Gastroesophageal sphincter (tissue), 4 donors: ENCODE measurements around the gene RAB17. TPM values are rescaled to one million over a fixed set of nuclear protein-coding genes. Genes with fewer than 3 reads are reported as not detected.

Experiments
- ATAC-seq: fragments of 150-250 bp; one replicate; pipeline ENCODE4 v1.9.1; 2016; ENCODE audit warnings: mild to moderate bottlenecking, moderate library complexity
- H3K27ac ChIP-seq, 4 donors: fragments of 200-600 bp; sonication (generic) in 3 of 4; 1 replicate in 3 of 4; 2 replicates in 1 of 4; pipeline ENCODE4 v1.5.1; 2016 to 2019
- H3K27me3 ChIP-seq: fragments of 200-600 bp; sonication (generic); one replicate; pipeline ENCODE4 v1.5.1; 2019
- H3K36me3 ChIP-seq, 2 donors: fragments of 200-600 bp; sonication (generic); one replicate each; pipeline ENCODE4 v1.5.1; 2019; ENCODE audit warnings: control low read depth in 1 of 2
- H3K4me1 ChIP-seq, 3 donors: fragments of 200-600 bp; sonication (generic); 1 replicate in 2 of 3; 2 replicates in 1 of 3; pipeline ENCODE4 v1.5.1; 2016 to 2019; ENCODE audit warnings: control low read depth in 2 of 3
- H3K4me3 ChIP-seq, 2 donors: fragments of 200-600 bp; sonication (generic); one replicate each; pipeline ENCODE4 v1.5.1; 2019; ENCODE audit warnings: mild to moderate bottlenecking in 1 of 2, moderate library complexity in 1 of 2
- H3K9me3 ChIP-seq, 3 donors: fragments of 200-600 bp; sonication (generic); one replicate each; pipeline ENCODE4 v1.5.1; 2017 to 2019; ENCODE audit warnings: control low read depth in 2 of 3
- EP300 ChIP-seq: sonication (generic); formaldehyde crosslinking; IDR thresholded peaks from one replicate; pipeline ENCODE4 v1.6.1; 2017; ENCODE audit warnings: antibody characterized with exemption, mild to moderate bottlenecking
- POLR2A ChIP-seq, 2 donors: fragments of 450-650 bp; IDR thresholded peaks; one replicate each; pipeline ENCODE4 v1.6.1; 2017; ENCODE audit warnings: antibody characterized with exemption in 2 of 2, mild to moderate bottlenecking in 2 of 2, moderate library complexity in 1 of 2
- POLR2AphosphoS5 ChIP-seq: sonication (generic); formaldehyde crosslinking; IDR thresholded peaks from one replicate; pipeline ENCODE4 v1.6.1; 2017; ENCODE audit warnings: antibody characterized with exemption
- whole genome bisulfite sequencing, 2 donors: methylation state at CpG; one replicate each; pipeline ENCODE4 v1.1.5; 2018; ENCODE audit warnings: low coverage in 1 of 2; 5-methylcytosine and 5-hydroxymethylcytosine counted together
- total RNA-seq, 4 donors: library from RNA; depleted of rRNA; stranded (reverse); fragments of >200 nt; gene quantifications; one replicate each; pipeline ENCODE4 v1.1.0, GENCODE V29; 2016
- TF ChIP-seq, protein P1 (sequence below), 4 experiments: fragments of 200-600 bp in 2 of 4; fragments of 450-650 bp in 2 of 4; sonication (generic) in 1 of 4; IDR thresholded peaks; one replicate each; pipeline ENCODE4 v1.5.1; 2017 to 2019; ENCODE audit warnings: antibody characterized with exemption in 4 of 4, mild to moderate bottlenecking in 2 of 4, moderate library complexity in 2 of 4

Gene RAB17
- total RNA-seq, 4 donors from 2014 or later = 0.81 to 6.7 (median 3.2) TPM

DNA sequence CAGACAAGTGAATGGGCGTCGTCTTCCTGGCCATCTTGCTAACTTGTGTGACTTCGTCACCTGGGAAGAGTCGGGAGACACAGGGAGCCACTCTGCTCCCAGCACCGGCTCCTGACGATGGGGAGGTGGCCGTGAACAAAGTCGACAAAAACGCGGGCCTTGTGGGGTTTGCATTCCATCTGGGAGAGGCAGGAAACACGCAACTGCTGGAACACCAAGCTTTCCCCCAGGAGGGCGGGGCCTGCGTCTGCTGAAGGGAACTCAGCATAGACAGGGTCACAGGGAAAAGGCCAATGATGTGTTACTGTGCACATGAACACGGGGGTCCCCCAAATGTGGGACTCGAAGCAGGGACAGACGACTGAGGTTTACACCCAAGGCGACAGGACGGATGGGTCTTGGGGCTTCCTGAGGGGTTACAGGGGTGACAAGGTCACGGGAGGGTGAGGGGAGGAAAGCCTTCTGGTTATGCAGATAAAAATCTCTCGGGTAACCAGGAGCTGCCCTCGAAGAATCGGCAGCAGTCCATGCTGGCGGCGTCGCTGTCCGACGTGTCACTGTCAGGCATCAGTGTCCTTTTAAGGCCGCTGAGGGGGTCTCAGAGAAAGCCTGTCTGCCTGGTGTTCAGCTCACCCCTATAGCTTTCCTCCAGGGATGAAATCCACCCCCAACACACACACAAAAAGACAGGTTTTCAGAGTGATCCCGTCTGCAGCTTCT, 52.4 kb downstream of the RAB17 start:
- Histone ChIP-seq H3K27me3 (peaks cover 6% of the 10 kb centered on the region), H3K9me3 (no peaks in the 10 kb centered on the region), H3K4me1 (peaks cover 0 to 17% (median 11%) of the 10 kb centered on the region in 3 donors), H3K4me3 (no peak overlapping the region), H3K36me3 (no peaks in the 10 kb centered on the region), H3K27ac (no peak overlapping the region)
- 72 to 73% methylated on average over 9 to 20 of the region's 29 CpGs for WGBS, 2 donors
- ATAC-seq = no peak
- no peak for TF ChIP-seq POLR2A (IDR thresholded peaks at IDR 0.05)
- TF ChIP-seq EP300 = no peak
- TF ChIP-seq POLR2AphosphoS5 = no peak
- TF ChIP-seq, protein P1, sequence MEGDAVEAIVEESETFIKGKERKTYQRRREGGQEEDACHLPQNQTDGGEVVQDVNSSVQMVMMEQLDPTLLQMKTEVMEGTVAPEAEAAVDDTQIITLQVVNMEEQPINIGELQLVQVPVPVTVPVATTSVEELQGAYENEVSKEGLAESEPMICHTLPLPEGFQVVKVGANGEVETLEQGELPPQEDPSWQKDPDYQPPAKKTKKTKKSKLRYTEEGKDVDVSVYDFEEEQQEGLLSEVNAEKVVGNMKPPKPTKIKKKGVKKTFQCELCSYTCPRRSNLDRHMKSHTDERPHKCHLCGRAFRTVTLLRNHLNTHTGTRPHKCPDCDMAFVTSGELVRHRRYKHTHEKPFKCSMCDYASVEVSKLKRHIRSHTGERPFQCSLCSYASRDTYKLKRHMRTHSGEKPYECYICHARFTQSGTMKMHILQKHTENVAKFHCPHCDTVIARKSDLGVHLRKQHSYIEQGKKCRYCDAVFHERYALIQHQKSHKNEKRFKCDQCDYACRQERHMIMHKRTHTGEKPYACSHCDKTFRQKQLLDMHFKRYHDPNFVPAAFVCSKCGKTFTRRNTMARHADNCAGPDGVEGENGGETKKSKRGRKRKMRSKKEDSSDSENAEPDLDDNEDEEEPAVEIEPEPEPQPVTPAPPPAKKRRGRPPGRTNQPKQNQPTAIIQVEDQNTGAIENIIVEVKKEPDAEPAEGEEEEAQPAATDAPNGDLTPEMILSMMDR (IDR thresholded peaks at IDR 0.05) = no peak

DNA sequence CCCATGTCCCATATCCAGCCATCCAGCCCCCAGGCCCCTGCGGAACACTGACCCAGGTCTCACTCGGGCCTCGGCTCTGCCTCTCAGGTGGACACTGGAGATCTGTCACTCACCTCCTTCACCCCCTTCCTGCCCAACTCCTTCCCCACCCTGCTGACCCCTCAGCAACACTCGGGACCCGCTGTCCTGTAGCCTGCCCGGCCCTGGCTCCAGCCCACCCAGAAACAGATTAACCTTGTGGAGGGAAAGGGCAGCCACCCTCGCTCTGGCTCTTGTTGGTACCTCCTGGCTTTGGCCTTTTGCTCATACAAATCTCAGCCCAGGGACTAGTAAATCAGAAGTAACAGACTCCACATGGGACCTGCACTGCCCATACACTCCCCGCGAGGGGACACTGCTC, 53.9 kb downstream of the RAB17 start:
- Histone ChIP-seq H3K27me3 (peaks cover 6% of the 10 kb centered on the region), H3K9me3 (no peaks in the 10 kb centered on the region), H3K36me3 (no peaks in the 10 kb centered on the region), H3K27ac (no peak overlapping the region), H3K4me3 (no peak overlapping the region), H3K4me1 (peaks cover 0 to 17% (median 11%) of the 10 kb centered on the region in 3 donors)
- TF ChIP-seq EP300 (no peak), POLR2A (IDR thresholded peaks at IDR 0.05) (no peak), POLR2AphosphoS5 (no peak)
- TF ChIP-seq, protein P1 (IDR thresholded peaks at IDR 0.05) = no peak
- WGBS, 2 donors = 60% methylated on average over 1 of the region's 9 CpGs; no CpG with 5 or more reads in 1 of the 2 donors
- no peak for ATAC-seq

DNA sequence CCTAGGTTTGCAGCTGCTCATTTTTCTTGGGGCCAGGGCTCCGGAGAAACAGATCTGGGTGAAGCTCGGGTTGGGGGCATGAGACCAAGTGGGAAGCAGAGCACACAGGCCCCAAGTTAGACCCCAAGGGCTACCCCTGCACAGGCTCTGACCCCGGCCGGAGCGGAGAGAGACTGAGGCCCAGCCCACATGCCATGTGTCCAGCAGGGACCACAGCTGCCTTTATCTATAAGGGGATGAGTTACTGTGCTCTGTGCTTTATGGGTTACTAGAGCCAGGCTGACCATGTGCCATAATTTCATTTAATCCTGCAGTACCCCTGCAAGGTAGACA, 54.5 kb downstream of the RAB17 start:
- H3K36me3 ChIP-seq = no peaks in the 10 kb centered on the region
- 100% methylated on average over 3 of the region's 5 CpGs; no CpG with 5 or more reads in 1 of the 2 donors for WGBS, 2 donors
- H3K27me3 ChIP-seq = peaks cover 2% of the 10 kb centered on the region
- H3K9me3 ChIP-seq = no peaks in the 10 kb centered on the region
- ATAC-seq = no peak
- no peak overlapping the region for H3K27ac ChIP-seq
- no peak overlapping the region for H3K4me3 ChIP-seq
- H3K4me1 ChIP-seq = peaks cover 0 to 12% (median 11%) of the 10 kb centered on the region in 3 donors
- TF ChIP-seq EP300 = no peak
- TF ChIP-seq POLR2A (IDR thresholded peaks at IDR 0.05) = no peak
- no peak for TF ChIP-seq POLR2AphosphoS5
- TF ChIP-seq, protein P1 (IDR thresholded peaks at IDR 0.05) = no peak

DNA sequence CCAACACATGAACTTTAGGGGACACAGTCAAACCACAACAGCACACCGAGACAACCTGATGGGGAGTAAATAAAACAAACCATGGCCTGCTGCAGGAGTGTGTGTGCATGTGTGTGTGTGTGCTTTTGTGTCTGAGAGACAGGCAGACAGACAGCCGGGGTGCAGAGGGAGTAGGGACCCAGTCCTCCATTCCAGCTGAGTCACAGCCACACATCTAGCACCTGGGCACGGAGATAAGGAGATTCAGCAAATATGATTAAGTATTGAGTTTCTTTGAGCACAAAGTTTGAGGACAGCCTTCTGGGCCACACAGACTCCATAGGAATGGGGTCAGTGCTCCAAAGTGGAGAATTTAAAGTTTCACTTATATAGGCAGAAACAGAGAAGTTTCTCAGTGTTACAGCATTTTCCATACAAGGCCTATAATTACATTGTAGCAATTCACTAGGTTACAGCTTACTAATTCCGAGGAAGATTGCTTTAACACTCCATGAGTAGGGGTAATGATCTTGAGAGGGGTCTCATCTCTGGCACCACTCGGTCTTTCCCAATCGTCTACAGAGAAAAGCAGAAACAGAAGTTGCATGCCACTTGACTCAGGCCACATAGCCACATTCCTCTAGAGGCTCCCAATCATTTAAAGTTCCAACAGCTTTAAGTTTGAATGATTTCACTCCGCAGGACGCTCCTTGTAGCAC, 55.0 kb downstream of the RAB17 start:
- 70 to 94% methylated on average over 4 to 6 of the region's 8 CpGs for WGBS, 2 donors
- H3K27me3 ChIP-seq = no peaks in the 10 kb centered on the region
- no peak for ATAC-seq

DNA sequence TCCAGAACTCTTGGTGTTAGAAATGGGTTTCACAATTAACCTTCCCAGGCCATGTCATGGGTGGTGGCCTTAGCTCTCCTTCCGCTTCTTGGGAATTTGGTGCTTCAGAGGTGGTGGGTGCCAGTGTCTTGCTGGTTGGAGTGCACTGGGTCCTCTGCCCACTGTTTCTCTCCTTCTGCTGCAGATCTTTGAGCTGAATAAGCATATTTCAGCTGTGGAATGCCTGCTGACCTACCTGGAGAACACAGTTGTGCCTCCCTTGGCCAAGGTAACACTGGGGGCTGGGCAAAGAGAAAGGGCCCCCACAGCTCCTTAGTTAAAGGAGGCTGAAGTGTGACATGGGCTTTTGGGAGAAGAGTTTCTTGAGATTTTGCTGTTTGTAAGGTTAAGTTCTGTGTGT, 56.2 kb downstream of the RAB17 start:
- no peaks in the 10 kb centered on the region for H3K4me1 ChIP-seq
- no peaks in the 10 kb centered on the region for H3K27me3 ChIP-seq
- no peak overlapping the region for H3K27ac ChIP-seq
- H3K4me3 ChIP-seq = no peak overlapping the region
- H3K36me3 ChIP-seq = no peaks in the 10 kb centered on the region
- WGBS, 2 donors = 100% methylated on average over 1 of the region's 1 CpG; no CpG with 5 or more reads in 1 of the 2 donors
- ATAC-seq = no peak
- H3K9me3 ChIP-seq = no peaks in the 10 kb centered on the region
- TF ChIP-seq, protein P1 (IDR thresholded peaks at IDR 0.05) = no peak
- TF ChIP-seq POLR2A (IDR thresholded peaks at IDR 0.05) (no peak), EP300 (no peak), POLR2AphosphoS5 (no peak)

More for the DNA sequence above, 55.0 kb downstream of the RAB17 start:
- Histone ChIP-seq H3K9me3 (no peaks in the 10 kb centered on the region), H3K27ac (no peak overlapping the region), H3K4me3 (no peak overlapping the region), H3K4me1 (peaks cover 0 to 9% (median 7%) of the 10 kb centered on the region in 3 donors), H3K36me3 (no peaks in the 10 kb centered on the region)
- TF ChIP-seq POLR2A (IDR thresholded peaks at IDR 0.05) = no peak
